SK-N-SH treated with all-trans-retinoic acid at 6 μM for 48 hours (cell line): ENCODE data around the gene AGTPBP1.

ENCODE experiments used
- CSDC2 ChIP-seq: fragments of 250-450 bp; sonication (Bioruptor Pico); IDR thresholded peaks from 2 replicates; pipeline ENCODE4 v1.5.0; 2020; ENCODE audit warnings: mild to moderate bottlenecking, moderate library complexity
- ESRRG ChIP-seq: fragments of 250-450 bp; sonication (Bioruptor Pico); IDR thresholded peaks from 2 replicates; pipeline ENCODE4 v1.6.1; 2021; ENCODE audit warnings: mild to moderate bottlenecking
- PATZ1 ChIP-seq: fragments of 250-450 bp; sonication (Bioruptor Pico); IDR thresholded peaks from 2 replicates; pipeline ENCODE4 v1.8.0; 2020; ENCODE audit warnings: mild to moderate bottlenecking, moderate library complexity, borderline replicate concordance
- POU6F1 ChIP-seq: fragments of 250-450 bp; sonication (Bioruptor Pico); IDR thresholded peaks from 2 replicates; pipeline ENCODE4 v1.8.0; 2021; ENCODE audit warnings: low read depth, mild to moderate bottlenecking, moderate library complexity, borderline replicate concordance
- SNAI2 ChIP-seq: fragments of 250-450 bp; sonication (Bioruptor Pico); IDR thresholded peaks from 2 replicates; pipeline ENCODE4 v1.5.0; 2020; ENCODE audit warnings: mild to moderate bottlenecking, moderate library complexity

DNA sequence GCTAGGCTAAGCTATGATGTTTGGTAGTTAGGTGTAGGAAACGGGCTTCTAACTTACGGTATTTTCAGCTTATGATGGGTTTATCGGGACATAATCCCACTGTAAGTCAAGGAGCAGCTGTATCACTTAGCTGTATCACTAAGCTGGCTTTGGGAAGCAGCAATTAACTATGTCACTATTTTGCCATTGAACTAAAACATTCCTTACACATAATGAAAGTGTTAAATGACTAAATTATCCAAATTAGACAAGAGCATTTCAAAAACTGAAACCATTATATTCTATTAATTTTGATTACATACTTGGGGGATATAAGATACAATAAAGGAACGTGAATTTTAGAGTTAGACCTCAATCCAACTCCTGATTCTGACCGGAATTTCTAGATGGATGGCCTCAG lies 188.3 kb downstream of the AGTPBP1 start:
- TF ChIP-seq ESRRG = no peak
- TF ChIP-seq POU6F1 (CRISPR knock-in tag) = no peak
- TF ChIP-seq SNAI2 = no peak
- no peak for TF ChIP-seq CSDC2
- no peak for TF ChIP-seq PATZ1 (CRISPR knock-in tag)
